ENCODE data around the gene ARHGAP25. TPM values are rescaled to one million over a fixed set of nuclear protein-coding genes. Genes with fewer than 3 reads are reported as not detected.

ARHGAP25 gene
- total and polyA plus RNA-seq, 2 donors (not counting 3 experiments of a cell fraction or from before 2014, with no cell fraction given): 0.50 to 2.0 TPM

DNA sequence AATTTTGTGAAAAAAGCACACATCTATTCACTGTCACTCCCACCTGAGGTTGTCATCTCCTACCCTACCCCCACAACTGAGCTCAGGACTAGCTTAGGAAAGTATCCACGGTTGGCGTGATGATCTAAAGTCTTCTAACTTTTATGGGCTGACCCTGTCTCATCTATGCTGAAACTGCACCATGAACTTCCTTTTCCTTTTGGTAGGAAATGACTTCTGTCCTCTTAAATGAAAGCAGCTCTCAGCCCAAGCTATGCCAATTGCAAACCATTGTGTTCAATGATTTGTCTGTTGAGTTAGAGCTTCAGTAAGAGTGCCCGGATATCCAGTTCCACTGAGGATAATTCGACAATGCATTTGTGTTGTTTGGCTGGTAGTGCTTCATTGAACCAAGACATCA, 52.7 kb downstream of the ARHGAP25 start:
- H3K27ac ChIP-seq (ENCODE audit: insufficient read depth, low read depth, low read length): no peak overlapping the region
- intact Hi-C loops (cut with micrococcal nuclease) (no loop called here), dilution Hi-C loops (cut with MboI; ENCODE audit: extremely low pct_ligation_motif_present, low sequenced_read_pairs) (no loop called here)
- TF ChIP-seq GATA2 (IDR thresholded peaks at IDR 0.05; ENCODE audit: insufficient read depth, insufficient read length, low read depth, low read length): no peak
- TF ChIP-seq EZH2 (IDR thresholded peaks at IDR 0.05; ENCODE audit: borderline replicate concordance, low read depth, low read length, severe bottlenecking): no peak
- no peak for TF ChIP-seq JUN (IDR thresholded peaks at IDR 0.05; ENCODE audit: borderline replicate concordance, insufficient read depth, insufficient read length, low read depth)
- TF ChIP-seq, protein P1, sequence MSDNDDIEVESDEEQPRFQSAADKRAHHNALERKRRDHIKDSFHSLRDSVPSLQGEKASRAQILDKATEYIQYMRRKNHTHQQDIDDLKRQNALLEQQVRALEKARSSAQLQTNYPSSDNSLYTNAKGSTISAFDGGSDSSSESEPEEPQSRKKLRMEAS (IDR thresholded peaks at IDR 0.05; ENCODE audit: insufficient read depth, insufficient read length): no peak
- TF ChIP-seq FOS (IDR thresholded peaks at IDR 0.05; ENCODE audit: borderline replicate concordance, insufficient read depth, low read length): no peak
- TF ChIP-seq POLR2AphosphoS5 (IDR thresholded peaks at IDR 0.05; ENCODE audit: insufficient read depth, low read depth, low read length): no peak
- TF ChIP-seq MYC (IDR thresholded peaks at IDR 0.05; ENCODE audit: low read depth, low read length): no peak
- no peak for TF ChIP-seq CTCF (IDR thresholded peaks at IDR 0.05; ENCODE audit: extremely low read depth in 1 of 2, insufficient read depth in 1 of 2, low read depth in 1 of 2, low read length in 2 of 2)
- no peak for TF ChIP-seq POLR2A (IDR thresholded peaks at IDR 0.05; ENCODE audit: low read depth, low read length)
- H4K20me1 ChIP-seq (replicated peaks; ENCODE audit: control insufficient read depth, extremely low read depth, insufficient read depth, low read length): no peaks in the 10 kb centered on the region
- no peaks in the 10 kb centered on the region for H3K79me2 ChIP-seq (ENCODE audit: control insufficient read depth, insufficient read depth, low read length)
- H3K4me3 ChIP-seq (replicated peaks in 1 of 3; ENCODE audit: insufficient read depth in 1 of 3, low read depth in 1 of 3, low read length in 3 of 3): no peak overlapping the region
- no peak overlapping the region for H3K9ac ChIP-seq (replicated peaks; ENCODE audit: extremely low read depth, insufficient read depth, low read length)
- no peak overlapping the region for H3K4me2 ChIP-seq (ENCODE audit: insufficient read depth, low read length)
- H3K4me1 ChIP-seq (ENCODE audit: control insufficient read depth, extremely low read depth, insufficient read depth, low read length): no peaks in the 10 kb centered on the region
- H3K9me3 ChIP-seq (replicated peaks; ENCODE audit: control insufficient read depth, insufficient read depth, low read length): no peaks in the 10 kb centered on the region
- H3K27me3 ChIP-seq (ENCODE audit: control insufficient read depth in 2 of 2, insufficient read depth in 2 of 2, low read length in 2 of 2): peaks cover 3 to 15% of the 10 kb centered on the region in 2 experiments
- no peak for FAIRE-seq
- CTCF ChIA-PET: interaction anchor here (0.8 to 1.7 kb wide), 7 partner anchors 11 to 156 kb away, joined by 3 to 5 read pairs (median 3); no protein-coding TSS in a partner anchor
- no peaks in the 10 kb centered on the region for H3K9me1 ChIP-seq (replicated peaks; ENCODE audit: control insufficient read depth, extremely low read depth, insufficient read depth, low read length)
- no peak overlapping the region for H2AFZ ChIP-seq (ENCODE audit: low read depth, low read length)
- DNase-seq (ENCODE audit: low read depth, low spot score): no peak
- POLR2A ChIA-PET: no interaction called here
- BruUV-seq (replicated peaks): no TSS peak
- no peaks in the 10 kb centered on the region for H3K36me3 ChIP-seq (ENCODE audit: control insufficient read depth in 2 of 2, extremely low read depth in 1 of 2, insufficient read depth in 2 of 2, low read length in 2 of 2)

All from endothelial cell of umbilical vein (primary cell).